Cardiac muscle cell (in vitro differentiated cells and primary cell): ENCODE measurements around the gene MTMR12. TPM values are rescaled to one million over a fixed set of nuclear protein-coding genes. Genes with fewer than 3 reads are reported as not detected.

Experiments
- DNase-seq, 2 donors: peaks; one replicate each; pipeline versions ENCODE4 v3.0.0 to v3.0.0-alpha.2; 2010 to 2017; ENCODE audit warnings: low read depth in 1 of 2, low spot score in 1 of 2
- H3K27ac ChIP-seq: fragments of 200-600 bp; sonication (generic); 2 replicates; pipeline ENCODE4 v1.5.1; 2016
- H3K27me3 ChIP-seq: fragments of 200-600 bp; sonication (generic); 2 replicates; pipeline ENCODE4 v1.6.0; 2016; ENCODE audit warnings: control low read depth
- H3K36me3 ChIP-seq: fragments of 200-600 bp; sonication (generic); 2 replicates; pipeline ENCODE4 v1.5.1; 2016; ENCODE audit warnings: control low read depth
- H3K4me1 ChIP-seq: fragments of 200-600 bp; sonication (generic); 2 replicates; pipeline ENCODE4 v1.8.1; 2017; ENCODE audit warnings: low read depth, mild to moderate bottlenecking, mixed run types
- H3K4me3 ChIP-seq: fragments of 200-600 bp; sonication (generic); 2 replicates; pipeline ENCODE4 v1.5.1; 2016; ENCODE audit warnings: mild to moderate bottlenecking
- H3K9me3 ChIP-seq: fragments of 200-600 bp; sonication (generic); 2 replicates; pipeline ENCODE4 v1.5.1; 2017; ENCODE audit warnings: low read depth, mild to moderate bottlenecking, control low read depth
- CTCF ChIP-seq: IDR thresholded peaks from 2 replicates; pipeline ENCODE4 v1.5.1; 2012; ENCODE audit warnings: low read depth, mild to moderate bottlenecking, low read length
- polyA plus RNA-seq: library from polyadenylated mRNA; unstranded; fragments of >200 nt; fragmentation: Nextera tagmentation; extraction: Ambion mirVana; gene quantifications from 2 replicates; pipeline ENCODE4 v1.2.1, GENCODE V29; 2016
- total RNA-seq: library from RNA; depleted of rRNA; stranded (reverse); fragments of >200 nt; gene quantifications from 2 replicates; pipeline ENCODE4 v1.2.3, GENCODE V29; 2016

MTMR12 gene
- total and polyA plus RNA-seq, 2 experiments from 2014 or later = 11.3 to 11.6 TPM

- Histone ChIP-seq H3K27me3 (no peaks in the 10 kb centered on the region), H3K27ac (peak overlapping the region; percentile 92), H3K36me3 (no peaks in the 10 kb centered on the region), H3K4me1 (peaks cover 8% of the 10 kb centered on the region), H3K9me3 (no peaks in the 10 kb centered on the region), H3K4me3 (peak overlapping the region; percentile 65)
- no peak for DNase-seq
- TF ChIP-seq CTCF = no peak
These were observed 1.1 kb downstream of the MTMR12 start for GRCh38 chr5:32311404-32312196.

DNA sequence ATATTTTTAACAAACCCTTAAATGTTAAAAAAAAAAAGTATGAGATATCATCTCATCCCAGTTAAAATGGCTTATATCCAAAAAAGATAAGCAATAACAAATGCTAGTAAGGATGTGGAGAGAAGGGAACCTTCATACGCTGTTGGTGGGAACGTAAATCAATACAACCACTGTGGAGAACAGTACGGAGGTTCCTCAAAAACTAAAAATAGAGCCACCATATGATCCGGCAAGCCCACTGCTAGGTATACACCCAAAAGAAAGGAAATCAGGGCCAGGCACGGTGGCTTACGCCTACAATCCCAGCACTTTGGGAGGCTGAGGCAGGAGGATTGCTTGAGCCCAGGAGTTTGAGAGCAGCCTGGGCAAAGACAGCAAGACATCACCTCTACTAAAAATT, 3.0 kb downstream of the MTMR12 start:
- H3K4me3 ChIP-seq = no peak overlapping the region
- TF ChIP-seq CTCF = no peak
- peaks cover 8% of the 10 kb centered on the region for H3K4me1 ChIP-seq
- H3K27me3 ChIP-seq = no peaks in the 10 kb centered on the region
- DNase-seq = no peak
- no peaks in the 10 kb centered on the region for H3K36me3 ChIP-seq
- H3K27ac ChIP-seq = no peak overlapping the region
- no peaks in the 10 kb centered on the region for H3K9me3 ChIP-seq

DNA sequence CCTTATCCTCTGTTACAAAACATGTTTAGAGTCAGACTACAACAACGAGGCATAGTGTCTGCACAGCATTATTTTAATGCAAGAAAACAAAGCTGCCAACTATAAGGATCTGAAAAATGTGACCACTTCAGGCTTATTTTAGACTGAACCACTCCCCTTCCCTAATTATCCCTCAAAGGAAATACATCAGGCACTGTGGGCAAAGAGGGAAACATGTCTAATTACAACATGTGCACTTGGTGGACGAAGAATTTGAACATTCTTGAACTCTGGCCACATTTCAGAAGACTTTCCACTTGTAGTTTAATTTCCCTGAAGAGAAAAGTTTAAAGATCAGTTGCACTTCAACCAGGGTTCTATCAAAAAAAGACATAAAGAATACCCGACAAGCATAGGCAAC, 3.8 kb downstream of the MTMR12 start:
- no peaks in the 10 kb centered on the region for H3K9me3 ChIP-seq
- H3K4me1 ChIP-seq = peaks cover 8% of the 10 kb centered on the region
- H3K36me3 ChIP-seq = no peaks in the 10 kb centered on the region
- no peaks in the 10 kb centered on the region for H3K27me3 ChIP-seq
- peak in 1 of 2 donors; percentile 51 for DNase-seq
- no peak overlapping the region for H3K4me3 ChIP-seq
- no peak for TF ChIP-seq CTCF
- no peak overlapping the region for H3K27ac ChIP-seq

- Histone ChIP-seq H3K27ac (no peak overlapping the region), H3K9me3 (no peaks in the 10 kb centered on the region), H3K27me3 (no peaks in the 10 kb centered on the region), H3K4me3 (no peak overlapping the region), H3K4me1 (peaks cover 8% of the 10 kb centered on the region), H3K36me3 (no peaks in the 10 kb centered on the region)
- no peak for DNase-seq
- no peak for TF ChIP-seq CTCF
These were observed 5.0 kb downstream of the MTMR12 start for GRCh38 chr5:32307769-32308194.

- Histone ChIP-seq H3K4me3 (no peak overlapping the region), H3K36me3 (no peaks in the 10 kb centered on the region), H3K27ac (no peak overlapping the region), H3K4me1 (no peaks in the 10 kb centered on the region), H3K27me3 (no peaks in the 10 kb centered on the region), H3K9me3 (no peaks in the 10 kb centered on the region)
- no peak for DNase-seq
- TF ChIP-seq CTCF = no peak
These were observed 8.1 kb downstream of the MTMR12 start for GRCh38 chr5:32304622-32305021.
